Spleen (tissue), 7 donors: Measurements from ENCODE around the gene HCRT.

Experiments used
- POLR2A ChIP-seq, 3 donors: fragments of 450-650 bp; IDR thresholded peaks; one replicate each; pipeline ENCODE4 v1.5.1; 2017; ENCODE audit warnings: antibody characterized with exemption in 3 of 3, mild to moderate bottlenecking in 1 of 3
- TF ChIP-seq, protein P1 (sequence below), 11 experiments: fragments of 200-600 bp in 7 of 11; fragments of 450-650 bp in 4 of 11; sonication (generic) in 4 of 11; IDR thresholded peaks in 8 of 11; conservative IDR thresholded peaks in 3 of 11; 1 replicate in 7 of 11; 2 replicates in 4 of 11; pipeline versions ENCODE4 v1.4.0 to v1.8.0; 2016 to 2021; ENCODE audit warnings: antibody characterized with exemption in 11 of 11, inconsistent platforms in 4 of 11, mild to moderate bottlenecking in 1 of 11
- donor health status: DM: no; HTN: no; CAD: no; lungs with moderate emphysema.
- donor health status: DM: no; HTN: no; CAD: no.
- donor health status: DM: no; HTN: no; CAD: no.

DNA sequence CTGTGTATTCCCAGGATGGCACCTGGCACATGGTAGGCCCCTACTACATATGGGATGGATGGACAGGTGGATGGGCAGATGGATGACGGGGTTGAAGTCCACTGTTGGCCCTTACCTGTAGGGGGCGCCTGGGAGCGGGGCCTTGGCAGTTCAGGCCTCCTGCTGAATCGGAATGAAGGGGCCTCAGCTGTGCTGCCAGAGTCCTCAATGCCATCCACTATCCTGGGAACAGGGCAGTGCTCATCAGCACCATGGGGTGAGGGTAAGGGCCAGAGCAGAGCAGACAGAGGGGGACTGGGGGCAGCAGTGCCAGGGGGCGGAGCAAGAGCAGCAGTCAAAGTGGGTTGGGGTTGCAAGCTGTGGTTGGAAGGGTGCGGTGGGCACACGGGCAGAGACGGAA lies 22.1 kb downstream of the HCRT start:
- no peak for TF ChIP-seq POLR2A (IDR thresholded peaks at IDR 0.05)
- TF ChIP-seq, protein P1, sequence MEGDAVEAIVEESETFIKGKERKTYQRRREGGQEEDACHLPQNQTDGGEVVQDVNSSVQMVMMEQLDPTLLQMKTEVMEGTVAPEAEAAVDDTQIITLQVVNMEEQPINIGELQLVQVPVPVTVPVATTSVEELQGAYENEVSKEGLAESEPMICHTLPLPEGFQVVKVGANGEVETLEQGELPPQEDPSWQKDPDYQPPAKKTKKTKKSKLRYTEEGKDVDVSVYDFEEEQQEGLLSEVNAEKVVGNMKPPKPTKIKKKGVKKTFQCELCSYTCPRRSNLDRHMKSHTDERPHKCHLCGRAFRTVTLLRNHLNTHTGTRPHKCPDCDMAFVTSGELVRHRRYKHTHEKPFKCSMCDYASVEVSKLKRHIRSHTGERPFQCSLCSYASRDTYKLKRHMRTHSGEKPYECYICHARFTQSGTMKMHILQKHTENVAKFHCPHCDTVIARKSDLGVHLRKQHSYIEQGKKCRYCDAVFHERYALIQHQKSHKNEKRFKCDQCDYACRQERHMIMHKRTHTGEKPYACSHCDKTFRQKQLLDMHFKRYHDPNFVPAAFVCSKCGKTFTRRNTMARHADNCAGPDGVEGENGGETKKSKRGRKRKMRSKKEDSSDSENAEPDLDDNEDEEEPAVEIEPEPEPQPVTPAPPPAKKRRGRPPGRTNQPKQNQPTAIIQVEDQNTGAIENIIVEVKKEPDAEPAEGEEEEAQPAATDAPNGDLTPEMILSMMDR (IDR thresholded peaks at IDR 0.05 in 8 of 11, conservative IDR thresholded peaks at IDR 0.05 in 3 of 11) = peak in 7 of 11 experiments; percentile 14 to 44 (median 35)
